Measurements from ENCODE around the gene CEMIP. TPM values are rescaled to one million over a fixed set of nuclear protein-coding genes. Genes with fewer than 3 reads are reported as not detected.

Gene CEMIP
- total and polyA plus RNA-seq, 11 donors, result 0.04 to 9.6 (median 0.19) TPM

DNA sequence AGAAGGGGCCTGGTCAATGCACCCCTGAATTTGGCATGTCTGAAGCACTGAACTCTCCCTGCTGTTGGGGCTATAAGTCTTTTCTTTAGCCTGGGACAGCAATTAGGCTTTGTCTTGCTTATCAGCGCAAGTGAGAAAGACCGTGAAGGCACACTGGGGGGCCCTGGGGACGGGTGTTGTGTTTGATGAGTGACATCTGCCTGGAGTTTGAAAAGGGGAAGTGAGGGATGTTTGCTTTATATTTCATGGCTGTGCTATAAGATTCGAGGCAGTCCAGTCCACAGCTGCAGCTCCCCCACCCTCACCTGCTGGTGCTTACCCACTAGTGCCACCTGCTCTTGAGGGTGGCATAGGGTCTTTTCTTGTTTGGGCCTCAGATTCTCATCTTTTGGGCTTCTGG lies 44.8 kb downstream of the CEMIP start:
- H3K36me3 ChIP-seq, result no peaks in the 10 kb centered on the region
- H3K27ac ChIP-seq, result no peak overlapping the region
- DNase-seq, result no peak
- whole genome bisulfite sequencing, 4 donors, result 66 to 83% (median 72%) methylated on average over 4 of the region's 4 CpGs
- intact Hi-C loops (cut with DNase I), result no loop called here
- no peak for ATAC-seq
- no peak overlapping the region for H3K4me3 ChIP-seq
- H3K4me1 ChIP-seq, result peaks cover 0 to 8% (median 0%) of the 10 kb centered on the region in 12 donors
- no peaks in the 10 kb centered on the region for H3K9me3 ChIP-seq
- no peak for TF ChIP-seq POLR2A (IDR thresholded peaks at IDR 0.05)
- TF ChIP-seq, protein P1, sequence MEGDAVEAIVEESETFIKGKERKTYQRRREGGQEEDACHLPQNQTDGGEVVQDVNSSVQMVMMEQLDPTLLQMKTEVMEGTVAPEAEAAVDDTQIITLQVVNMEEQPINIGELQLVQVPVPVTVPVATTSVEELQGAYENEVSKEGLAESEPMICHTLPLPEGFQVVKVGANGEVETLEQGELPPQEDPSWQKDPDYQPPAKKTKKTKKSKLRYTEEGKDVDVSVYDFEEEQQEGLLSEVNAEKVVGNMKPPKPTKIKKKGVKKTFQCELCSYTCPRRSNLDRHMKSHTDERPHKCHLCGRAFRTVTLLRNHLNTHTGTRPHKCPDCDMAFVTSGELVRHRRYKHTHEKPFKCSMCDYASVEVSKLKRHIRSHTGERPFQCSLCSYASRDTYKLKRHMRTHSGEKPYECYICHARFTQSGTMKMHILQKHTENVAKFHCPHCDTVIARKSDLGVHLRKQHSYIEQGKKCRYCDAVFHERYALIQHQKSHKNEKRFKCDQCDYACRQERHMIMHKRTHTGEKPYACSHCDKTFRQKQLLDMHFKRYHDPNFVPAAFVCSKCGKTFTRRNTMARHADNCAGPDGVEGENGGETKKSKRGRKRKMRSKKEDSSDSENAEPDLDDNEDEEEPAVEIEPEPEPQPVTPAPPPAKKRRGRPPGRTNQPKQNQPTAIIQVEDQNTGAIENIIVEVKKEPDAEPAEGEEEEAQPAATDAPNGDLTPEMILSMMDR (IDR thresholded peaks at IDR 0.05), result no peak
- no peaks in the 10 kb centered on the region for H3K27me3 ChIP-seq

DNA sequence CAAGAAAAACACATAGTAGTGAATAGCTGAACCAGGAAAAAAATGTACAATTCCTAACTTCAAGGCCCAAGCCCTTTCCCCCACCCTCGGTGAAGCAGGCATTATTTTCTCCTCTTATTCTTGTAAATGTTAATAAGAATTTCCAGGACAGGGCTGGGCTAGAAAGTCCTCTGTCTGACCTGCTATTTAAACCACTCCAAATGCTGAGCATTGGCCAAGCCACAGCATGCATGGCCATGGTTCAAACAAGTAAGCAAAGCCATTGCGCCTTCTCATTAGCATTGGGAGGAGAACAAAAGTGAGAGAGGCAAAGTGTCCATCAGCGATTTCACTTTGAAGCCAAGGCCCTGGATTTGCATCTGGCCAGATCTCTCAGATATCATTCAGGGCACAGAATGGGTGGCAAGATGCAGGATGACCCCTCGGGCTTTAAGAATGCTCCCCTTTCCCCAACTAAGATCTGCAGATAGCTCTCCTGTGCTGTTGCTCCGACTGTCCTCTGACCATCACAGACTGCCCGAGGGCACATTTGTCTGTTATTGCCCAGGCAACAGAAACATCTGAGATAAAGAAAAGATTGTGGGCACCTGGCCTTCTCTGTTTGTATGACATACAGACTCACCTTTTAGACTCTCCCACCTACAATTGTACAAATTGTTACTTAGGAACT lies 46.3 kb downstream of the CEMIP start:
- ATAC-seq (peak in 3 of 4 donors; percentile 67 to 84 (median 80)), DNase-seq (peak in 1 of 5 donors; percentile 52)
- no peak for TF ChIP-seq POLR2A (IDR thresholded peaks at IDR 0.05)
- TF ChIP-seq, protein P1 (IDR thresholded peaks at IDR 0.05), result no peak
- intact Hi-C loops (cut with DNase I), result no loop called here
- no peak overlapping the region for H3K4me3 ChIP-seq
- H3K27ac ChIP-seq, result no peak overlapping the region
- no peaks in the 10 kb centered on the region for H3K9me3 ChIP-seq
- WGBS, 4 donors, result 69 to 83% (median 74%) methylated on average over 6 of the region's 6 CpGs
- H3K4me1 ChIP-seq, result peaks cover 0 to 5% (median 0%) of the 10 kb centered on the region in 12 donors
- no peaks in the 10 kb centered on the region for H3K36me3 ChIP-seq
- H3K27me3 ChIP-seq, result no peaks in the 10 kb centered on the region

DNA sequence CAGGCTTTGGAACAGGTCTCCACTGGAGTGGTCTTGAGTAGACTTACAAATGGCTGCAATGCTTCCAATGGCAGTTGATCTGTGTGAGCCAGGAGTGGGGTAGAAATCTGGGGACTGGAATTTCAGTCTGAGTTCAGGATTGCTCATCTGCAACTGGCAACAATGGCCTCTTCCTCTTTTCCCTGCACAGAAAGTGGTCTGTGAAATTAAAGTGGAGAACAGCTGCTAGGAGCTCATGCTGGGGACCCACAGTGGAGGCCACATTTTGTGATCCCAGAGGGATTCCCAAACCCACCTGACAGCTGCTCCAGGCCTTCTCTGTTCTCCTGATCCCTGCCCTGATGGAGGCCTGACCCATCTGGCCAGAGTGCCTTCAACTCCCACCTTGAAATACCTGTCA lies 49.6 kb downstream of the CEMIP start:
- DNase-seq, result no peak
- H3K27me3 ChIP-seq, result no peaks in the 10 kb centered on the region
- H3K4me3 ChIP-seq, result no peak overlapping the region
- no peaks in the 10 kb centered on the region for H3K9me3 ChIP-seq
- no peak for TF ChIP-seq POLR2A (IDR thresholded peaks at IDR 0.05)
- TF ChIP-seq, protein P1 (IDR thresholded peaks at IDR 0.05), result no peak
- intact Hi-C loops (cut with DNase I), result no loop called here
- H3K36me3 ChIP-seq, result no peaks in the 10 kb centered on the region
- no peak for ATAC-seq
- peaks cover 0 to 5% (median 0%) of the 10 kb centered on the region in 12 donors for H3K4me1 ChIP-seq
- H3K27ac ChIP-seq, result no peak overlapping the region

- TF ChIP-seq POLR2A (IDR thresholded peaks at IDR 0.05), result no peak
- TF ChIP-seq, protein P1 (IDR thresholded peaks at IDR 0.05), result no peak
- no peaks in the 10 kb centered on the region for H3K27me3 ChIP-seq
- ATAC-seq (no peak), DNase-seq (no peak)
- 95 to 100% (median 99%) methylated on average over 1 of the region's 1 CpG for WGBS, 4 donors
- no peaks in the 10 kb centered on the region for H3K9me3 ChIP-seq
- no peaks in the 10 kb centered on the region for H3K4me1 ChIP-seq
- intact Hi-C loops (cut with DNase I), result no loop called here
- no peak overlapping the region for H3K27ac ChIP-seq
- H3K4me3 ChIP-seq, result no peak overlapping the region
- H3K36me3 ChIP-seq, result no peaks in the 10 kb centered on the region
Measured at GRCh38 chr15:80830677-80831076, 51.5 kb downstream of the CEMIP start.
